CD14-positive monocyte (primary cell): Measurements from ENCODE around the gene CDK19. TPM values are rescaled to one million over a fixed set of nuclear protein-coding genes. Genes with fewer than 3 reads are reported as not detected.

Experiments
- DNase-seq, 3 donors: peaks; one replicate each; pipeline ENCODE4 v3.0.0-alpha.2; 2011 to 2022
- H2AFZ ChIP-seq: 2 replicates; pipeline ENCODE4 v1.6.0; 2012; ENCODE audit warnings: mild to moderate bottlenecking, low read depth, low read length, inconsistent platforms; ENCODE audit not compliant: insufficient read depth, poor library complexity, severe bottlenecking
- H3K27ac ChIP-seq, 2 donors: 1 replicate in 1 of 2; 2 replicates in 1 of 2; pipeline ENCODE4 v1.5.1; 2012 to 2013; ENCODE audit warnings: low read length in 2 of 2, control low read depth in 1 of 2, inconsistent platforms in 1 of 2, low read depth in 1 of 2, mild to moderate bottlenecking in 1 of 2
- H3K27me3 ChIP-seq, 2 donors: one replicate each; pipeline versions ENCODE4 v1.6.0 to v1.6.1; 2011 to 2013; ENCODE audit warnings: low read length in 2 of 2; ENCODE audit not compliant: control insufficient read depth in 2 of 2, insufficient read depth in 2 of 2
- H3K36me3 ChIP-seq, 2 donors: replicated peaks in 1 of 2; 1 replicate in 1 of 2; 2 replicates in 1 of 2; pipeline versions ENCODE4 v1.5.1 to v1.6.1; 2012 to 2013; ENCODE audit warnings: low read length in 2 of 2, control low read depth in 1 of 2, inconsistent platforms in 1 of 2, mild to moderate bottlenecking in 1 of 2; ENCODE audit not compliant: insufficient read depth in 2 of 2, control insufficient read depth in 1 of 2
- H3K4me1 ChIP-seq, 2 donors: 1 replicate in 1 of 2; 2 replicates in 1 of 2; pipeline versions ENCODE4 v1.5.1 to v1.6.1; 2012 to 2013; ENCODE audit warnings: low read length in 2 of 2, control low read depth in 1 of 2, inconsistent platforms in 1 of 2, mild to moderate bottlenecking in 1 of 2, moderate library complexity in 1 of 2; ENCODE audit not compliant: insufficient read depth in 2 of 2, control insufficient read depth in 1 of 2
- H3K4me2 ChIP-seq: replicated peaks from 2 replicates; pipeline ENCODE3; 2012; ENCODE audit warnings: low read length, moderate library complexity, mild to moderate bottlenecking; ENCODE audit not compliant: poor library complexity, severe bottlenecking; ENCODE audit errors: extremely low read depth
- H3K4me3 ChIP-seq, 3 experiments: fragments of 200-600 bp in 1 of 3; sonication (generic) in 1 of 3; replicated peaks in 1 of 3; 1 replicate in 2 of 3; 2 replicates in 1 of 3; pipeline ENCODE4 v1.5.1; 2011 to 2013; ENCODE audit warnings: low read length in 3 of 3, mild to moderate bottlenecking in 3 of 3, control low read depth in 2 of 3, low read depth in 2 of 3, inconsistent platforms in 1 of 3, moderate library complexity in 1 of 3
- H3K79me2 ChIP-seq: 2 replicates; pipeline ENCODE4 v1.6.0; 2012; ENCODE audit warnings: mild to moderate bottlenecking, control low read depth, inconsistent platforms, low read length, moderate library complexity; ENCODE audit not compliant: insufficient read depth
- H3K9ac ChIP-seq: 2 replicates; pipeline ENCODE4 v1.6.0; 2017; ENCODE audit warnings: low read length, mild to moderate bottlenecking; ENCODE audit not compliant: insufficient read depth, poor library complexity, severe bottlenecking
- H3K9me3 ChIP-seq, 2 donors: replicated peaks in 1 of 2; 1 replicate in 1 of 2; 2 replicates in 1 of 2; pipeline versions ENCODE4 v1.5.1 to v1.6.1; 2012 to 2013; ENCODE audit warnings: low read length in 2 of 2, control low read depth in 1 of 2; ENCODE audit not compliant: control insufficient read depth in 1 of 2, insufficient read depth in 1 of 2
- H4K20me1 ChIP-seq: 2 replicates; pipeline ENCODE4 v1.6.0; 2012; ENCODE audit warnings: mild to moderate bottlenecking, low read length, control low read depth, moderate library complexity; ENCODE audit not compliant: insufficient read depth
- H3K27ac Mint-ChIP-seq, 7 donors: one replicate each; pipeline ENCODE4 v1.8.0; 2020; ENCODE audit warnings: mild to moderate bottlenecking in 7 of 7, mixed read lengths in 7 of 7, moderate library complexity in 6 of 7, inconsistent platforms in 2 of 7
- H3K27me3 Mint-ChIP-seq, 3 donors: one replicate each; pipeline ENCODE4 v1.8.0; 2021 to 2022; ENCODE audit warnings: low read depth in 3 of 3, mild to moderate bottlenecking in 3 of 3, mixed read lengths in 3 of 3, moderate library complexity in 3 of 3, inconsistent platforms in 1 of 3
- H3K36me3 Mint-ChIP-seq, 2 donors: one replicate each; pipeline ENCODE4 v1.8.0; 2020; ENCODE audit warnings: mixed read lengths in 2 of 2, inconsistent platforms in 1 of 2, mild to moderate bottlenecking in 1 of 2
- H3K4me1 Mint-ChIP-seq: one replicate; pipeline ENCODE4 v1.8.0; 2020; ENCODE audit warnings: mild to moderate bottlenecking, mixed read lengths
- H3K4me3 Mint-ChIP-seq, 2 donors: one replicate each; pipeline ENCODE4 v1.8.0; 2020; ENCODE audit warnings: mild to moderate bottlenecking in 2 of 2, mixed read lengths in 2 of 2, moderate library complexity in 1 of 2
- H3K9me3 Mint-ChIP-seq, 7 donors: one replicate each; pipeline ENCODE4 v1.8.0; 2020 to 2022; ENCODE audit warnings: mixed read lengths in 7 of 7, mild to moderate bottlenecking in 6 of 7, moderate library complexity in 6 of 7, inconsistent platforms in 2 of 7
- WGBS: methylation state at CpG from one replicate; pipeline ENCODE4 v1.1.5; 2013; ENCODE audit warnings: missing lambda C conversion rate; ENCODE audit not compliant: insufficient coverage; 5-methylcytosine and 5-hydroxymethylcytosine counted together
- intact Hi-C, 2 donors: fragments of 100-400 bp; cut with micrococcal nuclease; formaldehyde crosslinking; loops; one replicate each; pipeline versions ENCODE4 v1.15.0 to v1.15.1; 2023
- polyA plus RNA-seq, 3 donors: library from polyadenylated mRNA; depleted of rRNA in 1 of 3; unstranded in 2 of 3; stranded (reverse) in 1 of 3; fragments of 300-500 nt in 2 of 3; fragments of >200 nt in 1 of 3; fragmentation: Illumina TruSeq in 2 of 3; gene quantifications; 1 replicate in 2 of 3; 2 replicates in 1 of 3; pipeline ENCODE4 v1.2.3, GENCODE V29; 2012 to 2021
- TF ChIP-seq, protein P1 (sequence below): fragments of 200-600 bp; IDR thresholded peaks from one replicate; pipeline ENCODE4 v1.8.0; 2022; ENCODE audit warnings: antibody characterized with exemption, mild to moderate bottlenecking

Gene CDK19
- polyA plus RNA-seq, 3 donors, result 2.7 to 12.0 (median 3.9) TPM

DNA sequence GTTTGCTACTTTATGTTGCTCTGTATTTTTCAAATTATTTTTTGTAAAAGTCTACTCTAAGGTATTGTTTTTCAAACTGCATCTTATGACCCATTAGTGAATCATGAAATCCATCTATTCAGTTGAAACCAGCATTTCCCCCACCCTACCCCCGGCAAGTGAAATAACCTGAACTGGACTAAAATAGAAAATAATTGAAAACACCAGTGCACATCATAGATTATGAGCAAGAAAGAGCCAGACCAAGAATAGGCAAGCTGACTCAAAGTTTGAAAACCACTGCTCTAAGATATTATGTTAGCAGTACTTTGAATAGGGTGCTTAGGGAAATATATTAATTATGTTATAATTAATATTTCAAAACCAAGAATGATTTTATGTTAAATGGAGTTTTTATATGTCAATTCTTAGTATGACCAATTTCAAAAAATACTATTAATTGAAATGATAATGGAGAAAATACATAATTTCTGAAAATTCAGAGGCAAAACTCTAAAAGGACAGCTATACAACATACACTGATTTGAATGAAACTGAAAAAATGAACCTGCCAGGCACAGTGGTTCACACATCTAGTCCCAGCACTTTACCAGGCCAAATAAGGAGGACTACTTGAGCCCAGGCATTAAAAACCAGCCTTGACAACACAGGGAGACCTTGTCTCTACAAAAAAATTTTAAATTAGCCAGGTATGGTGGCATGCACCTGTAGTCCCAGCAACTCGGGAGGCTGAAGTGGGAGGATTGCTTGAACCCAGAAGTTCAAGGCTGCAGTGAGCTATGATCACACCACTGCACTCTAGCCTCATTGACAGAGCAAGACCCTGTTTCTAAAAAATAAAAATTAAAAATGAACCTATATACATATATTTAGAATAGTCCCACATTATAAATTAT is 112.0 kb downstream of the CDK19 start:
- H3K9me3 ChIP-seq, result no peaks in the 10 kb centered on the region
- DNase-seq, result no peak
- intact Hi-C loops, result no loop called here
- no peaks in the 10 kb centered on the region for H3K27me3 ChIP-seq
- Mint-ChIP-seq H3K4me1 (peaks cover 36% of the 10 kb centered on the region), H3K36me3 (peaks cover 5 to 9% of the 10 kb centered on the region in 2 donors), H3K27ac (peak overlapping the region in 2 of 7 donors; percentile 8 to 78), H3K27me3 (peaks cover 0 to 3% (median 3%) of the 10 kb centered on the region in 3 donors), H3K9me3 (no peaks in the 10 kb centered on the region), H3K4me3 (no peak overlapping the region)
- no peak overlapping the region for H3K27ac ChIP-seq
- peak overlapping the region; percentile 51 for H3K4me2 ChIP-seq
- TF ChIP-seq, protein P1, sequence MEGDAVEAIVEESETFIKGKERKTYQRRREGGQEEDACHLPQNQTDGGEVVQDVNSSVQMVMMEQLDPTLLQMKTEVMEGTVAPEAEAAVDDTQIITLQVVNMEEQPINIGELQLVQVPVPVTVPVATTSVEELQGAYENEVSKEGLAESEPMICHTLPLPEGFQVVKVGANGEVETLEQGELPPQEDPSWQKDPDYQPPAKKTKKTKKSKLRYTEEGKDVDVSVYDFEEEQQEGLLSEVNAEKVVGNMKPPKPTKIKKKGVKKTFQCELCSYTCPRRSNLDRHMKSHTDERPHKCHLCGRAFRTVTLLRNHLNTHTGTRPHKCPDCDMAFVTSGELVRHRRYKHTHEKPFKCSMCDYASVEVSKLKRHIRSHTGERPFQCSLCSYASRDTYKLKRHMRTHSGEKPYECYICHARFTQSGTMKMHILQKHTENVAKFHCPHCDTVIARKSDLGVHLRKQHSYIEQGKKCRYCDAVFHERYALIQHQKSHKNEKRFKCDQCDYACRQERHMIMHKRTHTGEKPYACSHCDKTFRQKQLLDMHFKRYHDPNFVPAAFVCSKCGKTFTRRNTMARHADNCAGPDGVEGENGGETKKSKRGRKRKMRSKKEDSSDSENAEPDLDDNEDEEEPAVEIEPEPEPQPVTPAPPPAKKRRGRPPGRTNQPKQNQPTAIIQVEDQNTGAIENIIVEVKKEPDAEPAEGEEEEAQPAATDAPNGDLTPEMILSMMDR, result no peak
- H3K9ac ChIP-seq, result no peak overlapping the region
- H3K4me3 ChIP-seq, result no peak overlapping the region
- whole genome bisulfite sequencing, result no CpG with 5 or more reads among the region's 2 CpGs
- no peak overlapping the region for H2AFZ ChIP-seq
- peaks cover 36 to 37% of the 10 kb centered on the region in 2 donors for H3K4me1 ChIP-seq
- H4K20me1 ChIP-seq, result no peaks in the 10 kb centered on the region
- H3K36me3 ChIP-seq, result peaks cover 0 to 2% of the 10 kb centered on the region in 2 donors
- H3K79me2 ChIP-seq, result peaks cover 43% of the 10 kb centered on the region

- peaks cover 0 to 3% (median 0%) of the 10 kb centered on the region in 3 donors for H3K27me3 Mint-ChIP-seq
- TF ChIP-seq, protein P1, result no peak
- intact Hi-C loops, result no loop called here
- Histone ChIP-seq H3K4me3 (no peak overlapping the region), H3K79me2 (peaks cover 51% of the 10 kb centered on the region), H2AFZ (no peak overlapping the region), H3K36me3 (peaks cover 0 to 2% of the 10 kb centered on the region in 2 donors), H3K9ac (no peak overlapping the region), H3K4me1 (peaks cover 12 to 16% of the 10 kb centered on the region in 2 donors), H3K4me2 (no peak overlapping the region), H4K20me1 (no peaks in the 10 kb centered on the region), H3K9me3 (no peaks in the 10 kb centered on the region), H3K27me3 (no peaks in the 10 kb centered on the region), H3K27ac (no peak overlapping the region)
- no peak for DNase-seq
- 100% methylated on average over 1 of the region's 3 CpGs for WGBS
- peaks cover 16% of the 10 kb centered on the region for H3K4me1 Mint-ChIP-seq
- H3K4me3 Mint-ChIP-seq, result no peak overlapping the region
- H3K36me3 Mint-ChIP-seq, result peaks cover 10 to 17% of the 10 kb centered on the region in 2 donors
- H3K9me3 Mint-ChIP-seq, result peaks cover 0 to 5% (median 0%) of the 10 kb centered on the region in 7 donors
- H3K27ac Mint-ChIP-seq, result no peak overlapping the region
Observed at GRCh38 chr6:110699780-110700179, 115.5 kb downstream of the CDK19 start.
